Activated T-cell treated with anti-CD3 and anti-CD28 coated beads for 4 hours (primary cell): Measurements from ENCODE around the gene GCFC2.

Experiments
- DNase-seq: peaks from one replicate; pipeline ENCODE4 v3.0.0-alpha.2; 2020

The GCFC2 gene

GRCh38 chr2:75621228-75621627 lies 89.5 kb downstream of the GCFC2 start:
- DNase-seq: no peak

GRCh38 chr2:75619956-75620740 lies 90.6 kb downstream of the GCFC2 start:
- DNase-seq: no peak

- no peak for DNase-seq
Measured at GRCh38 chr2:75616933-75617332, 93.8 kb downstream of the GCFC2 start.

GRCh38 chr2:75616406-75616805 lies 94.3 kb downstream of the GCFC2 start:
- no peak for DNase-seq

- DNase-seq: no peak
Measured at GRCh38 chr2:75614162-75614651, 96.5 kb downstream of the GCFC2 start.

GRCh38 chr2:75612862-75613243 lies 97.9 kb downstream of the GCFC2 start:
- no peak for DNase-seq
